ENCODE results near the gene FTSJ1.

DNA sequence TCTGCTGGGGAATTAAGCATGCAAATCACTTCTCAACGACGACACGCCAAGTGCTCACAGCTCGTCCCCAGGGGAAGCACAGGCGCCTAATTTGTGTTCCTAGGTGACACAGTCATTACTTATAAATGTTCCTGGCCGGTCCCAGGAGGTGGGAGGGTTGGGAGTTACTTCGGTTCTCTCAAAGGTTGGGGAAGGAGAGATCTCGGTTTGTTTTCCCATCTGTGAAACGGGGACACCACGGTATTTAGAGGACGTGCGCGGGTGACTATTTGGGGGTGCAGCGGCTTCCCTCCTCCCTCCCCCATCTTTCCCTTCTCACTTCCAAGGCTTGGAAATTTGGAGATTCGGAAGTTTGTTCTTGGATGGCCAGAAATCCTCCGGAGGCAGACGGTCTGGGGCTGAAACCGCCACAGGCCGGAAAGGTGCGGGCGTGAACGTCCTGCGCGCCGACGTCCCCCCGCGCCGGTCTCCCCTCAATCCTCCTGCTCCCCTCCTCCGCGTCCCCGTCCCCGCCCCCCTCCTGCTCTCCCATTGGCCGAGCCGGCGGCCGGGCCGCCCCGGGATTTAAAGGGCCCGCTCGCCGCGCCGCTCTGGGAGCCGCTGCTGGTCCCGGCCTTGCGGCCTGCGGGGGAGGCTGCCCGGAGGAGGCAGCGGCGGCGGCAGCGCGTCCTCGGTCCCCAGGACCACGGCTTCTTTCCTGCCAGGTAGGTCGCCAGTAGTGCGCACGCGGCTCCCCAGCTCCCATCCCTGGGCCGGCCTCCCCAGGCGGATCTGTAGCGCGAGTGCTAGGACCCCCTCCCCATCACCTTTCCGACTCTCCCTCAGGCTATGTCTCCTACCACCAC, 32.6 kb downstream of the FTSJ1 start, which contains the start of gene PORCN:
- TF ChIP-seq, protein P1, sequence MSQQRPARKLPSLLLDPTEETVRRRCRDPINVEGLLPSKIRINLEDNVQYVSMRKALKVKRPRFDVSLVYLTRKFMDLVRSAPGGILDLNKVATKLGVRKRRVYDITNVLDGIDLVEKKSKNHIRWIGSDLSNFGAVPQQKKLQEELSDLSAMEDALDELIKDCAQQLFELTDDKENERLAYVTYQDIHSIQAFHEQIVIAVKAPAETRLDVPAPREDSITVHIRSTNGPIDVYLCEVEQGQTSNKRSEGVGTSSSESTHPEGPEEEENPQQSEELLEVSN (IDR thresholded peaks at IDR 0.05): no peak
- TF ChIP-seq SP1 (IDR thresholded peaks at IDR 0.05; ENCODE audit: low read depth, low read length): no peak
- TF ChIP-seq, protein P2, sequence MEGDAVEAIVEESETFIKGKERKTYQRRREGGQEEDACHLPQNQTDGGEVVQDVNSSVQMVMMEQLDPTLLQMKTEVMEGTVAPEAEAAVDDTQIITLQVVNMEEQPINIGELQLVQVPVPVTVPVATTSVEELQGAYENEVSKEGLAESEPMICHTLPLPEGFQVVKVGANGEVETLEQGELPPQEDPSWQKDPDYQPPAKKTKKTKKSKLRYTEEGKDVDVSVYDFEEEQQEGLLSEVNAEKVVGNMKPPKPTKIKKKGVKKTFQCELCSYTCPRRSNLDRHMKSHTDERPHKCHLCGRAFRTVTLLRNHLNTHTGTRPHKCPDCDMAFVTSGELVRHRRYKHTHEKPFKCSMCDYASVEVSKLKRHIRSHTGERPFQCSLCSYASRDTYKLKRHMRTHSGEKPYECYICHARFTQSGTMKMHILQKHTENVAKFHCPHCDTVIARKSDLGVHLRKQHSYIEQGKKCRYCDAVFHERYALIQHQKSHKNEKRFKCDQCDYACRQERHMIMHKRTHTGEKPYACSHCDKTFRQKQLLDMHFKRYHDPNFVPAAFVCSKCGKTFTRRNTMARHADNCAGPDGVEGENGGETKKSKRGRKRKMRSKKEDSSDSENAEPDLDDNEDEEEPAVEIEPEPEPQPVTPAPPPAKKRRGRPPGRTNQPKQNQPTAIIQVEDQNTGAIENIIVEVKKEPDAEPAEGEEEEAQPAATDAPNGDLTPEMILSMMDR (IDR thresholded peaks at IDR 0.05; ENCODE audit: control extremely low read depth in 1 of 3, insufficient read depth in 1 of 3, low read depth in 1 of 3, low read length in 3 of 3): no peak

Measured in H1 (cell line).